ENCODE results near the gene NFATC4.

The NFATC4 gene

GRCh38 chr14:24367514-24368211 lies at the start of gene NFATC4:
NFATC4 (plus strand) TSS chr14:24368184; CDS start chr14:24368341, 157 bp downstream.
- peak; percentile 10 for DNase-seq

- DNase-seq, result no peak
These were observed 46.6 kb upstream of the NFATC4 start for GRCh38 chr14:24321212-24321975.

GRCh38 chr14:24322672-24323071 lies 45.3 kb upstream of the NFATC4 start:
- DNase-seq, result no peak

- DNase-seq, result no peak
These were observed 44.6 kb upstream of the NFATC4 start for GRCh38 chr14:24323341-24323740.

- DNase-seq, result no peak
These were observed 44.0 kb upstream of the NFATC4 start for GRCh38 chr14:24324024-24324423.

GRCh38 chr14:24325041-24325530 lies 42.9 kb upstream of the NFATC4 start:
- DNase-seq, result no peak

GRCh38 chr14:24325963-24326362 lies 42.0 kb upstream of the NFATC4 start:
- no peak for DNase-seq

GRCh38 chr14:24327303-24327702 lies 40.7 kb upstream of the NFATC4 start:
- DNase-seq, result no peak

- peak; percentile 36 for DNase-seq
These were observed 40.1 kb upstream of the NFATC4 start for GRCh38 chr14:24327914-24328313.

GRCh38 chr14:24329073-24329663 lies 38.8 kb upstream of the NFATC4 start:
- DNase-seq, result no peak

GRCh38 chr14:24329736-24330135 lies 38.2 kb upstream of the NFATC4 start:
- DNase-seq, result peak; percentile 69

GRCh38 chr14:24330973-24331674 lies 36.9 kb upstream of the NFATC4 start:
- DNase-seq, result no peak

GRCh38 chr14:24331731-24332267 lies 36.2 kb upstream of the NFATC4 start:
- no peak for DNase-seq

- peak; percentile 86 for DNase-seq
These were observed 35.6 kb upstream of the NFATC4 start for GRCh38 chr14:24332268-24332993.

- peak; percentile 21 for DNase-seq
These were observed 33.3 kb upstream of the NFATC4 start, which contains the start of gene ADCY4 for GRCh38 chr14:24334431-24335291. ADCY4 (minus strand) TSS chr14:24335071; CDS start chr14:24334652, 419 bp downstream.

GRCh38 chr14:24335461-24336171 lies 32.4 kb upstream of the NFATC4 start:
- no peak for DNase-seq

GRCh38 chr14:24337144-24337823 lies 30.7 kb upstream of the NFATC4 start:
- DNase-seq, result no peak

GRCh38 chr14:24337824-24338175 lies 30.2 kb upstream of the NFATC4 start:
- DNase-seq, result no peak

- no peak for DNase-seq
These were observed 29.1 kb upstream of the NFATC4 start for GRCh38 chr14:24338843-24339242.

Measured in activated naive CD4-positive, alpha-beta T cell treated with Interleukin-2 at 50 U/mL for 16 hours (primary cell).